HG03280 (cell line): ENCODE measurements around the gene CRB3.

Experiments
- ATAC-seq: cut with Tn5 transposase; IDR thresholded peaks from one replicate; pipeline ENCODE4 v1.9.1; 2021; ENCODE audit warnings: mild to moderate bottlenecking, moderate library complexity; ENCODE audit not compliant: unreplicated experiment

CRB3 gene

DNA sequence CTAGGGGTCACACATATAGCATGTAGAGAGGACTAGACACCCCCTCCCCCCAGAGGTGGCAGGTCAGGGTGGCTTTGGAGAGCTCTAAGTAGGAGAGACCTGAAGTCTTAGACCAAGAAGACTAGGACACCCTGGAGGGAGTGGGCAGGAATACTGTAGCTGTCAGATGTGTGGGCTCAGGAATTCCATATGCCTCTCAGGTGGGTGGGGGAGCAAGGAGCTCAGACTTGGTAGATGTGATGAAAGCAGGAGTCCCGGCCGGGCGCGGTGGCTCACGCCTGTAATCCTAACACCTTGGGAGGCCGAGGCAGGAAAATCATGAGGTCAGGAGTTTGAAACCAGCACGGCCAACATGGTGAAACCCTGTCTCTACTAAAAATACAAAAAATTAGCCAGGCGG, 1.6 kb downstream of the CRB3 start:
- no peak for ATAC-seq

DNA sequence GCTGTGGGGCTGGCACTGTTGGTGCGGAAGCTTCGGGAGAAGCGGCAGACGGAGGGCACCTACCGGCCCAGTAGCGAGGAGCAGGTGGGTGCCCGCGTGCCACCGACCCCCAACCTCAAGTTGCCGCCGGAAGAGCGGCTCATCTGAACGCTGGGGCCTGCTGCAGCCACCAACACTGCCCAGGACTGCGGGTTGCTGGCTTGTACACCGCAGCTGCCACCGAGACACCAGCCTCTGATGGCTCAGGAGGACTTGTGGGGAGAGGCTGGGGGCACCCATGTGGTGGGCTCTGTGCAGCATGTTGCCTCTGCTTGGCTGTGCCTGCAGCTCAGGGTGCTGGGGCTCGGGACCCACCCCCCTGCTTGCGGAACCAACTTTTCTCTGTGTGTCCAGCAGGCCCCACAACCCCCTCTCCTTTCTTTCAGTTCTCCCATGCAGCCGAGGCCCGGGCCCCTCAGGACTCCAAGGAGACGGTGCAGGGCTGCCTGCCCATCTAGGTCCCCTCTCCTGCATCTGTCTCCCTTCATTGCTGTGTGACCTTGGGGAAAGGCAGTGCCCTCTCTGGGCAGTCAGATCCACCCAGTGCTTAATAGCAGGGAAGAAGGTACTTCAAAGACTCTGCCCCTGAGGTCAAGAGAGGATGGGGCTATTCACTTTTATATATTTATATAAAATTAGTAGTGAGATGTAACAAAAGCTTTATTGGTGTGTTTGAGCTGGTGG, 2.6 kb downstream of the CRB3 start:
- no peak for ATAC-seq

DNA sequence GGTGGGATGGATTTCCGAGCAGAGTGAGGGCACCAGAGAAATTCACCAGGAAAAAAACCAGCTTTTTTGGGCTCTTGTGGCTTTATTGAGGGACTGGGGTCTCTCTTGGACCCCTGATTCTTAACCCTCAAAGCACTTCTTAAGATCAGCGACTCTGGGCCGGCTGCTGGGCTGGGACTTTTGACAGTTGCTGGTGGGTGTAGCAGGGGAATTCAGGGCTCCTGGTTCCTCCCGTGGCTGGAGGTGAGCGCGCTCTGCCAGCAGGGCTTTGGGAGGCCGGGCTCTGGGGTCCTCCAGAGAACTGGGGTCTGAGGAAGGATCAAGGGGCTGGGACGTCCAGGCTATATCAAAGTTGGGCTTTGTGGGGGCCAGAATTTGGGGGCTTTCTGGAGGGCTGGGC, 3.3 kb downstream of the CRB3 start:
- no peak for ATAC-seq

- no peak for ATAC-seq
Observed at GRCh38 chr19:6470173-6470572, 6.1 kb downstream of the CRB3 start.

DNA sequence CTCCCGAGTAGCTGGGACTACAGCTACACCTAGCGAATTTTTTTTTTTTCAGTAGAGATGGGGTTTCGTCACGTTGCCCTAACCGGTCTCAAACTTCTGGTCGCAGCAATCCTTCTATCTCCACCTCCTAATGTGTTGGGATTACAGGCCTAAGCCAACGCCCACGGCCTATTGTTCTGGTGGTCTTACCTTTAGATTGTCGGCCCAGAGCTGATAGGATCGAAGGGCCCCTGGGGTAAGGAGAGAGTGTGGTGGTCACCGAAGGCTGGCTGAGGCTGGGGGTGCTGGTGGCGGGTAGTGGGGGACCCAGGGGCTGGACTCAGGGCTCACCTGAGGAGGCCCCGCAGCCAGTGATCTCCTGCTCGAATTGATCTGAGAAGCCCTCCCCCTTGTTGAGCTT, 7.0 kb downstream of the CRB3 start:
- no peak for ATAC-seq

GRCh38 chr19:6472713-6473112, 8.6 kb downstream of the CRB3 start:
- ATAC-seq: no peak

- no peak for ATAC-seq
Observed at GRCh38 chr19:6473647-6474046, 9.6 kb downstream of the CRB3 start.

DNA sequence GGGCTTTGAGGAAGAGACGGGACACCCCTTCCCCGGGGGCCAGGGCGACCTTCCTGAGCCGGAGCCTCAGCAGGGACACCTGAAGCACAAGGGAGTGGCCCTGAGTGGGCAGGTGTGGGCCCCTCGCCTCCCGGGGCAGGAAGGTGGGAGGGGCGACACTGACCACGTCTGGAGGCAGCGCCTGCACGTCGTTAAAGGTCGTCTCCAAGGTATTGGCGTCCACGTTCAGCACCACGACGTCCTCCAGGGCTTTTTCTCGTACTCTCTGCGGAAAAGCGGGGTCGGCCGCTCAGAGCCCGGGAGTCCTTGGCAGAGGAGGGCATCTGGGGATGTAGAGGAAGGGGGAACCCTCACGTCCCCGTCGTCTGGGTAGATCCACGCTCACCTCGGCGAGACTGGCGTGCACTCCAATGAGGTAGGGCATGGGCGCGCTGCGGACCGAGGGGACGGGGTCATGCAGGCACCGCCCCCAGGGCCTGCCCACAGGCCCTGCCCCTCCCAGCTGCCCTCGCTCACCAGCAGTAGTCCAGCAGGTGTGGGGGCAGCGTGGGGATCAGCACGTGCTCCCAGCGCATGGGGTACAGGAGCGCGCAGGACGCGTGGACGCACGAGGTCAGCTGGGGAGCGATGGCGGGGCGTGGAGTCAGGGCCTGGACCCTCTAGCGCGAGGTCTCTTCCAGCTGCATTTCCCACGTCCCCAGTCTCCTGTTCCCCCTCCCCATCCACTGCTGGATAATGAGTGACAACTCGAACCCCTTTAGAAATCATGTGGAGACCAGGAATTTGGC, 11.4 kb downstream of the CRB3 start:
- no peak for ATAC-seq

GRCh38 chr19:6476155-6476895, 12.3 kb downstream of the CRB3 start:
- no peak for ATAC-seq

GRCh38 chr19:6476896-6477431, 12.9 kb downstream of the CRB3 start:
- ATAC-seq: no peak

DNA sequence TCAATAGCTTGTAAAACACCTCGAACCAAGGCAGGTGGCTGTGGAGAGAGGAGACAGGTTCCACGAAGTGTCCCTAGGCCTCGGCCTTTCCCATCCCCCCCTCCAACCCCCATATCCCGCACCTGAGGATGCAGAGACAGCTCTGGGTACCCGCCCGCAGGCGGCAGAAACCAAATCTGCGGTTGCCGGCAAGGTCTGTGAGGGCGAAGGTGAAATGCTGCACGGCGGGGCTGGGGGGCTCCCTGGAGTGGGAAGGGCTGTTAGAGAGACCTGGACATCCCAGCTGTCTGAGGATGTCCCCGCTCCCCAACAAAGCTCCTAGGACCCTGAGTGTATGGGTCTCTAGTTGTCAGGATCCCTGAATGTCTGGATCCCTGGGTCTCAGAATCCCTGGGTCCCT, 14.7 kb downstream of the CRB3 start:
- no peak for ATAC-seq

DNA sequence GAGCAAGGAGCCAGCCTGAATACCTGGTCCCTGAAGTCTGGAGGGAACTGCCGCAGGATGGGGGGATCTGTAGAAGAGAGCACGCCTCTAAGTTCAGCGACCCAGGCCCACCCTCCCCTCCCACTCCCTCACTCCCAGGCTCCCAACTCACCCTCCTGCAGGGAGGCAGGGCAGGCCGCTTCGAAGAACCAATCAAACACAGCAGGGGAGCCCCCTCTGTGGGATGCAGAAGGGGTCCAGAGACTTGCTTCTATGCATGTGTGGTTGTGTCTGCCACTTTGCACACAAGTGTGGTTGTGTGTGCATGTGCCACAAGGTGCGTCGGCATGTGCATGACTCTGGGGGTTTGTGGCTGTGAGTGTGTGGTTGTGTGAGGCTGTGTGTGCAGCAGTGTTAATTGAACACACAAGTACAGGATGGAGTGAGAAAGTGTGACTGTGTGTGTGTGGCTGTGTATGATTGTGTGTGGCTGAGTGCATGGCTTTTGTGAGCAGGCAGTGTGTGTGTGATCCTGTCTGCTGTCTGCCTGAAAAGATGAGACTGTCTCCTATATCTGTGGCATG, 15.8 kb downstream of the CRB3 start:
- no peak for ATAC-seq

- ATAC-seq: no peak
Observed at GRCh38 chr19:6480848-6481415, 16.9 kb downstream of the CRB3 start.

DNA sequence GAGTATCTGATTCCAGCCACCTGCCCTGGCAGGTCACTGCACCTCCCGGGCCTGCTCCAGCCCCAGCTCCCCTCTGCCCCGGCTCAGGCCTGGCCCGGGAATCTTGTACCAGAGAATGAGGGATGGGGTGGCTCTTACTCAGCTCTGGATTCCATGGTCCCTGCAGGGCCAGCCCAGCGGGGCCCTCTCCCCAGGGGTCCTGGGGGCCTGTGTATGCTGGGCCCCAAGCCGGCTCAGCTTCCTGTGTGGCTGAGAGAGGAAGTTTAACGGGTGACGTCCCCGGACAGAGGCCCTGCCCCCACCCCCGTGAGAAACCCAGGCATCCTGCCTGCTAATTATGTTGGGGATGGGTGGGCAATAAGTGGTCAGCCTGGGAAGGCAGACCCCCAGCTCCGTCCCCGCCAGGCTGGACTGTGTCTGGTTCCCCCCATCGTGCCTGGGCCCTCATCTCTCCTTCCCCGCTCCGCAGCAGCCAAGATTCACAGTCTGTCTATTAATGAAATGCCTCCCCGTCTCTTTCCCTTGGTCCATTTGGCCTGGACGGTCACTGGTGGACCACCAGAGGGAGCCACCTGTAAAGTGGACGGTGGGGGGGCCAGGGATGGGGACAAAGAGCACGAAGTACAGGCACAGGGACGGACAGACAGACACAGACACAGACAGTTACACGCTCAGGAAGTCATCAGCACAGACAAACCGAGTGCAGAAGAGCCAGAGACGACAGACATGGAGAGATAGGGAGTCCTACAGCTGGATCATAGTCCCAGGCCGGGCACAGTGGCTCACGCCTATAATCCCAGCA, 17.7 kb downstream of the CRB3 start, which contains the start of gene DENND1C:
TSS of gene DENND1C (minus strand) at position 247 of the 802 bp plus-strand sequence. CDS start at position 155, 92 bp downstream.
- peak; percentile 58 for ATAC-seq

DNA sequence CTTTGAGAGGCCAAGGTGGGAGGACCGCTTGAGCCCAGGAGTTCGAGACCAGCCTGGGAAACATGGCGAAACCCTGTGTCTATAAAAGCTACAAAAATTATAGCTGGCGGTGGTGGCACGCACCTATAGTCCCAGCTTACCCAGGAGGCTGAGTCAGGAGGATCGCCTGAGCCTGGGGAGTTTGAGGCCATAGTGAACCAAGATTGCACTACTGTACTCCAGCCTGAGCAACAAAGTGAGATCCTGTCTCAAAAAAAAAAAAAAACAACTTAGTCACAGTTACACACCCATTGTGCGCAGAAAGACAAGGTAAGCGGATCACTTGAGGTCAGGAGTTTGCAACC, 18.2 kb downstream of the CRB3 start:
- no peak for ATAC-seq

- ATAC-seq: no peak
Observed at GRCh38 chr19:6483235-6483634, 19.2 kb downstream of the CRB3 start.

DNA sequence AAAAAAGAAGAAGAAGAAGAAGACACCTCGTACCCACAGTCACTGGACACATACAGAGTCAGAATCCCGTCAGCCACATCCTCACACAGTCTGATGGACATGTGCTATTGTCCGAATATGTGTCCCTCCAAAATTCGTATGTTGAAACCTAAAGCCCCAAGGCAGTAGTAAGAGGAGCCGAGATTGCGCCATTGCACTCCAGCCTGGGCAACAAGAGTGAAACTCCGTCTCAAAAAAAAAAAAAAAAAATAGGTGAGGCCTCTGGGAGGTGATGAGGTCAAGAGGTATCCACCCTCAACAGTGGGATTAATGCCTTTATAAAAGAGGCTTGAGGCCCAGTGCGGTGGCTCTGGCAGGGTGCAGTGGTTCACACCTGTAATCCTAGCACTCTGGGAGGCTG, 20.2 kb downstream of the CRB3 start:
- ATAC-seq: no peak

- no peak for ATAC-seq
Observed at GRCh38 chr19:6484831-6485230, 20.8 kb downstream of the CRB3 start.

DNA sequence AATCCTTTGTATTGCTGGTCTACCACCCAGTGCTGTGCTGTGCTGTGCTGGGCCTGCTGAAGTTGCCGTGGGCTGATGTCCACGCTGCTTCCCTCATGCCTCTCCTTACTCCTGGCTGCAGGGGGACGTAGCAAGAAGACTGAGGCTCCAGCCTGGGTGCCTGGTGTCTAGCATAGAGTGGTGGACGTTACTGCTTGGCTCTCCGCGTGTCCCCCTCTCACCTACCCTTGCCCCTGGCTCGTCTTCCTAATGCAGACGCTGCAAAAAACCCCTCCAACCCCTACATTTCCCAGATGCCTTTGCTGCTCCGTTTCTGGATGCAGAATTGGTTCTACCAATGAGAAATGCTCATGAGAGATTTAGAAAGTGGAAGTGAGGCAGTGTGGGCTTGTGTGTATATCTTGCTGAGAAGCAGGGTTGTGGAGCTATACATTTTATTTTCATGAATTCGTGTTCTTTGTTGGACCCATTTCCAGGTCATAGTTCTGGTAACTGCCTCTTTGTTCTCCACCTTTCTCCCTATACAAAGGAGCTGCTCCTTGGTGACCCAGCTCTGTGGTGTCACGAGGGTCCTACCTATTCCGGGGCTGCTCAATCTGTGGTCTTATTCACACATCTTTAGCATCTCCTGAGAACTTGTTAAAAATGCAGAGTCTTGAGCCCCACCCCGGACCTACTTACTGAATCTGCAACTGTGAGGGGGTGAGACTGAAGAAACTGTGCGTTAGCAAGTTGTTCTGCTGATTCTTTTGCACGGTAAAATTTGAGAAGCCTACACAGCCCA, 25.4 kb downstream of the CRB3 start:
- peak; percentile 68 for ATAC-seq
